ENCODE measurements around the gene CNOT1. TPM values are rescaled to one million over a fixed set of nuclear protein-coding genes. Genes with fewer than 3 reads are reported as not detected.

CNOT1 gene
- total and polyA plus RNA-seq, 7 experiments from 2014 or later = 81.2 to 249 (median 232) TPM

GRCh38 chr16:58651965-58652348 lies 22.3 kb upstream of the CNOT1 start:
- POLR2A ChIA-PET = no interaction called here
- H3K4me1 ChIP-seq (ENCODE audit: control insufficient read depth in 2 of 2, insufficient read depth in 2 of 2, low read length in 2 of 2) = no peaks in the 10 kb centered on the region
- DNase-seq (no peak), ATAC-seq (no peak)
- intact Hi-C loops (cut with micrococcal nuclease) = no loop called here
- Mint-ChIP-seq H3K27me3 (peaks cover 0 to 5% (median 0%) of the 10 kb centered on the region in 5 donors), H3K36me3 (no peaks in the 10 kb centered on the region), H3K4me1 (no peaks in the 10 kb centered on the region), H3K9me3 (no peaks in the 10 kb centered on the region), H3K4me3 (no peak overlapping the region), H3K27ac (no peak overlapping the region)
- no peaks in the 10 kb centered on the region for H3K27me3 ChIP-seq (ENCODE audit: control insufficient read depth in 2 of 2, insufficient read depth in 2 of 2, low read length in 2 of 2)
- CTCF ChIA-PET = no interaction called here
- no peaks in the 10 kb centered on the region for H3K9me3 ChIP-seq (ENCODE audit: control insufficient read depth in 2 of 3, low read length in 3 of 3)
- H3K4me3 ChIP-seq (ENCODE audit: low read length) = no peak overlapping the region
- no peaks in the 10 kb centered on the region for H3K36me3 ChIP-seq (ENCODE audit: control insufficient read depth in 2 of 3, insufficient read depth in 3 of 3, low read length in 3 of 3)
- no peak overlapping the region for H3K27ac ChIP-seq (ENCODE audit: low read depth, low read length)

- CTCF ChIA-PET = no interaction called here
- H3K27me3 Mint-ChIP-seq = peaks cover 0 to 4% (median 0%) of the 10 kb centered on the region in 5 donors
- POLR2A ChIA-PET = no interaction called here
- H3K36me3 Mint-ChIP-seq = no peaks in the 10 kb centered on the region
- Histone ChIP-seq H3K36me3 (ENCODE audit: control insufficient read depth in 2 of 3, insufficient read depth in 3 of 3, low read length in 3 of 3) (no peaks in the 10 kb centered on the region), H3K4me1 (ENCODE audit: control insufficient read depth in 2 of 2, insufficient read depth in 2 of 2, low read length in 2 of 2) (no peaks in the 10 kb centered on the region), H3K27me3 (ENCODE audit: control insufficient read depth in 2 of 2, insufficient read depth in 2 of 2, low read length in 2 of 2) (no peaks in the 10 kb centered on the region), H3K9me3 (ENCODE audit: control insufficient read depth in 2 of 3, low read length in 3 of 3) (no peaks in the 10 kb centered on the region), H3K27ac (ENCODE audit: low read depth, low read length) (no peak overlapping the region), H3K4me3 (ENCODE audit: low read length) (no peak overlapping the region)
- intact Hi-C loops (cut with micrococcal nuclease) = no loop called here
- H3K4me1 Mint-ChIP-seq = no peaks in the 10 kb centered on the region
- ATAC-seq (no peak), DNase-seq (no peak)
- H3K4me3 Mint-ChIP-seq = no peak overlapping the region
- H3K9me3 Mint-ChIP-seq = no peaks in the 10 kb centered on the region
- H3K27ac Mint-ChIP-seq = no peak overlapping the region
Observed at GRCh38 chr16:58649707-58650106, 20.1 kb upstream of the CNOT1 start.

- ATAC-seq (no peak), DNase-seq (no peak)
- H3K27me3 Mint-ChIP-seq = no peaks in the 10 kb centered on the region
- no peaks in the 10 kb centered on the region for H3K9me3 ChIP-seq (ENCODE audit: control insufficient read depth in 2 of 3, low read length in 3 of 3)
- CTCF ChIA-PET = interaction anchor here (0.5 kb wide), 1 partner anchor 57 kb away, joined by 3 read pairs; no protein-coding TSS in a partner anchor
- H3K36me3 ChIP-seq (ENCODE audit: control insufficient read depth in 2 of 3, insufficient read depth in 3 of 3, low read length in 3 of 3) = no peaks in the 10 kb centered on the region
- no peaks in the 10 kb centered on the region for H3K4me1 Mint-ChIP-seq
- H3K9me3 Mint-ChIP-seq = no peaks in the 10 kb centered on the region
- H3K4me1 ChIP-seq (ENCODE audit: control insufficient read depth in 2 of 2, insufficient read depth in 2 of 2, low read length in 2 of 2) = no peaks in the 10 kb centered on the region
- POLR2A ChIA-PET = no interaction called here
- intact Hi-C loops (cut with micrococcal nuclease) = no loop called here
- H3K36me3 Mint-ChIP-seq = no peaks in the 10 kb centered on the region
- H3K4me3 Mint-ChIP-seq = no peak overlapping the region
- no peak overlapping the region for H3K27ac Mint-ChIP-seq
- no peak overlapping the region for H3K4me3 ChIP-seq (ENCODE audit: low read length)
- no peaks in the 10 kb centered on the region for H3K27me3 ChIP-seq (ENCODE audit: control insufficient read depth in 2 of 2, insufficient read depth in 2 of 2, low read length in 2 of 2)
- H3K27ac ChIP-seq (ENCODE audit: low read depth, low read length) = no peak overlapping the region
Observed at GRCh38 chr16:58647107-58647506, 17.5 kb upstream of the CNOT1 start.

- Histone ChIP-seq H3K36me3 (ENCODE audit: control insufficient read depth in 2 of 3, insufficient read depth in 3 of 3, low read length in 3 of 3) (no peaks in the 10 kb centered on the region), H3K4me3 (ENCODE audit: low read length) (no peak overlapping the region), H3K9me3 (ENCODE audit: control insufficient read depth in 2 of 3, low read length in 3 of 3) (no peaks in the 10 kb centered on the region), H3K4me1 (ENCODE audit: control insufficient read depth in 2 of 2, insufficient read depth in 2 of 2, low read length in 2 of 2) (no peaks in the 10 kb centered on the region), H3K27me3 (ENCODE audit: control insufficient read depth in 2 of 2, insufficient read depth in 2 of 2, low read length in 2 of 2) (no peaks in the 10 kb centered on the region), H3K27ac (ENCODE audit: low read depth, low read length) (no peak overlapping the region)
- H3K9me3 Mint-ChIP-seq = no peaks in the 10 kb centered on the region
- no peak overlapping the region for H3K27ac Mint-ChIP-seq
- ATAC-seq (no peak), DNase-seq (no peak)
- CTCF ChIA-PET = no interaction called here
- intact Hi-C loops (cut with micrococcal nuclease) = no loop called here
- no peak overlapping the region for H3K4me3 Mint-ChIP-seq
- H3K36me3 Mint-ChIP-seq = no peaks in the 10 kb centered on the region
- POLR2A ChIA-PET = no interaction called here
- H3K4me1 Mint-ChIP-seq = no peaks in the 10 kb centered on the region
- peaks cover 0 to 3% (median 0%) of the 10 kb centered on the region in 5 donors for H3K27me3 Mint-ChIP-seq
Observed at GRCh38 chr16:58644765-58645487, 15.3 kb upstream of the CNOT1 start.

- no peak overlapping the region for H3K4me3 ChIP-seq (ENCODE audit: low read length)
- Mint-ChIP-seq H3K4me3 (no peak overlapping the region), H3K27ac (no peak overlapping the region), H3K36me3 (no peaks in the 10 kb centered on the region), H3K4me1 (no peaks in the 10 kb centered on the region), H3K9me3 (no peaks in the 10 kb centered on the region), H3K27me3 (peaks cover 0 to 8% (median 0%) of the 10 kb centered on the region in 5 donors)
- ATAC-seq = no peak
- no peaks in the 10 kb centered on the region for H3K27me3 ChIP-seq (ENCODE audit: control insufficient read depth in 2 of 2, insufficient read depth in 2 of 2, low read length in 2 of 2)
- no peaks in the 10 kb centered on the region for H3K4me1 ChIP-seq (ENCODE audit: control insufficient read depth in 2 of 2, insufficient read depth in 2 of 2, low read length in 2 of 2)
- POLR2A ChIA-PET = no interaction called here
- no peak for DNase-seq
- no peaks in the 10 kb centered on the region for H3K36me3 ChIP-seq (ENCODE audit: control insufficient read depth in 2 of 3, insufficient read depth in 3 of 3, low read length in 3 of 3)
- intact Hi-C loops (cut with micrococcal nuclease) = no loop called here
- no peak overlapping the region for H3K27ac ChIP-seq (ENCODE audit: low read depth, low read length)
- CTCF ChIA-PET = no interaction called here
- H3K9me3 ChIP-seq (ENCODE audit: control insufficient read depth in 2 of 3, low read length in 3 of 3) = no peaks in the 10 kb centered on the region
Observed at GRCh38 chr16:58644108-58644507, 14.5 kb upstream of the CNOT1 start.

GRCh38 chr16:58640949-58641348 lies 11.3 kb upstream of the CNOT1 start:
- Mint-ChIP-seq H3K4me3 (no peak overlapping the region), H3K36me3 (no peaks in the 10 kb centered on the region), H3K27ac (no peak overlapping the region), H3K4me1 (no peaks in the 10 kb centered on the region), H3K27me3 (peaks cover 0 to 14% (median 0%) of the 10 kb centered on the region in 5 donors), H3K9me3 (no peaks in the 10 kb centered on the region)
- CTCF ChIA-PET = no interaction called here
- H3K27me3 ChIP-seq (ENCODE audit: control insufficient read depth in 2 of 2, insufficient read depth in 2 of 2, low read length in 2 of 2) = no peaks in the 10 kb centered on the region
- POLR2A ChIA-PET = no interaction called here
- no peaks in the 10 kb centered on the region for H3K4me1 ChIP-seq (ENCODE audit: control insufficient read depth in 2 of 2, insufficient read depth in 2 of 2, low read length in 2 of 2)
- H3K36me3 ChIP-seq (ENCODE audit: control insufficient read depth in 2 of 3, insufficient read depth in 3 of 3, low read length in 3 of 3) = no peaks in the 10 kb centered on the region
- no peak for DNase-seq
- no peak overlapping the region for H3K4me3 ChIP-seq (ENCODE audit: low read length)
- intact Hi-C loops (cut with micrococcal nuclease) = no loop called here
- H3K9me3 ChIP-seq (ENCODE audit: control insufficient read depth in 2 of 3, low read length in 3 of 3) = no peaks in the 10 kb centered on the region
- no peak for ATAC-seq
- H3K27ac ChIP-seq (ENCODE audit: low read depth, low read length) = no peak overlapping the region

- intact Hi-C loops (cut with micrococcal nuclease) = loop anchor here in 1 of 2 donors (10.0 kb wide), 1 partner anchor 615 kb away; the partner anchor contains the start of gene MMP15
- ATAC-seq (no peak), DNase-seq (no peak)
- Histone ChIP-seq H3K27ac (ENCODE audit: low read depth, low read length) (no peak overlapping the region), H3K27me3 (ENCODE audit: control insufficient read depth in 2 of 2, insufficient read depth in 2 of 2, low read length in 2 of 2) (no peaks in the 10 kb centered on the region), H3K9me3 (ENCODE audit: control insufficient read depth in 2 of 3, low read length in 3 of 3) (no peaks in the 10 kb centered on the region), H3K4me1 (ENCODE audit: control insufficient read depth in 2 of 2, insufficient read depth in 2 of 2, low read length in 2 of 2) (no peaks in the 10 kb centered on the region), H3K4me3 (ENCODE audit: low read length) (no peak overlapping the region), H3K36me3 (ENCODE audit: control insufficient read depth in 2 of 3, insufficient read depth in 3 of 3, low read length in 3 of 3) (no peaks in the 10 kb centered on the region)
- CTCF ChIA-PET = interaction anchor here (1.1 kb wide), 1 partner anchor 18 kb away, joined by 3 read pairs; no protein-coding TSS in a partner anchor
- Mint-ChIP-seq H3K27me3 (peaks cover 0 to 17% (median 0%) of the 10 kb centered on the region in 5 donors), H3K4me3 (no peak overlapping the region), H3K4me1 (no peaks in the 10 kb centered on the region), H3K27ac (peak overlapping the region in 1 of 9 donors; percentile 9), H3K36me3 (no peaks in the 10 kb centered on the region), H3K9me3 (no peaks in the 10 kb centered on the region)
- POLR2A ChIA-PET = interaction anchor here (1.0 kb wide), 1 partner anchor 11 kb away, joined by 6 read pairs; no protein-coding TSS in a partner anchor
Observed at GRCh38 chr16:58639836-58640235, 10.2 kb upstream of the CNOT1 start.
